GM21367 (cell line): ENCODE data around the gene USP34.
"Not testable (repeated sequence)": the region's sequence is repeated elsewhere in the genome, so short reads cannot be mapped to it uniquely, and the experiment has no call there.

Experiments used
- ATAC-seq: cut with Tn5 transposase; IDR thresholded peaks from one replicate; pipeline ENCODE4 v1.9.1; 2021; ENCODE audit not compliant: unreplicated experiment

The USP34 gene

GRCh38 chr2:61432990-61433389 lies 37.9 kb downstream of the USP34 start:
- ATAC-seq, result no peak

- ATAC-seq, result no peak
Measured at GRCh38 chr2:61431345-61431744, 39.5 kb downstream of the USP34 start.

GRCh38 chr2:61426267-61426897 lies 44.5 kb downstream of the USP34 start:
- ATAC-seq, result peak; percentile 58

- ATAC-seq, result no peak
Measured at GRCh38 chr2:61425605-61426155, 45.2 kb downstream of the USP34 start.

GRCh38 chr2:61423714-61424113 lies 47.2 kb downstream of the USP34 start:
- ATAC-seq, result no peak

- ATAC-seq, result no peak
Measured at GRCh38 chr2:61421611-61422010, 49.3 kb downstream of the USP34 start.

- no peak for ATAC-seq
Measured at GRCh38 chr2:61420991-61421544, 49.8 kb downstream of the USP34 start.

GRCh38 chr2:61419570-61419969 lies 51.3 kb downstream of the USP34 start:
- no peak for ATAC-seq

GRCh38 chr2:61419129-61419528 lies 51.8 kb downstream of the USP34 start:
- no peak for ATAC-seq

GRCh38 chr2:61416871-61417645 lies 53.8 kb downstream of the USP34 start:
- ATAC-seq, result no peak

- no peak for ATAC-seq
Measured at GRCh38 chr2:61415265-61415664, 55.6 kb downstream of the USP34 start.

- no peak for ATAC-seq
Measured at GRCh38 chr2:61414674-61415073, 56.2 kb downstream of the USP34 start.

GRCh38 chr2:61411109-61411508 lies 59.8 kb downstream of the USP34 start:
- no peak for ATAC-seq

- ATAC-seq, result no peak
Measured at GRCh38 chr2:61410185-61410584, 60.7 kb downstream of the USP34 start.

- no peak for ATAC-seq
Measured at GRCh38 chr2:61405813-61406212, 65.1 kb downstream of the USP34 start.

- ATAC-seq, result no peak
Measured at GRCh38 chr2:61404438-61404837, 66.4 kb downstream of the USP34 start.

- ATAC-seq, result no peak
Measured at GRCh38 chr2:61398413-61398812, 72.5 kb downstream of the USP34 start.

GRCh38 chr2:61396005-61396404 lies 74.9 kb downstream of the USP34 start:
- ATAC-seq, result no peak

GRCh38 chr2:61387588-61387987 lies 83.3 kb downstream of the USP34 start:
- ATAC-seq, result not testable (repeated sequence)

- not testable (repeated sequence) for ATAC-seq
Measured at GRCh38 chr2:61380882-61381197, 90.0 kb downstream of the USP34 start.

GRCh38 chr2:61380056-61380881 lies 90.6 kb downstream of the USP34 start:
- ATAC-seq, result no peak
